NT2/D1 (cell line): ENCODE results near the gene SDCBP2.

Source experiments
- SUZ12 ChIP-seq: IDR thresholded peaks from 2 replicates; pipeline ENCODE4 v1.6.1; 2011; ENCODE audit not compliant: insufficient read length, insufficient read depth; ENCODE audit errors: extremely low read depth
- YY1 ChIP-seq: IDR thresholded peaks from 2 replicates; pipeline ENCODE4 v1.6.1; 2011; ENCODE audit not compliant: insufficient read length, insufficient read depth
- ZNF274 ChIP-seq: IDR thresholded peaks from 2 replicates; pipeline ENCODE4 v1.6.1; 2011; ENCODE audit warnings: mild to moderate bottlenecking, low read depth, low read length

DNA sequence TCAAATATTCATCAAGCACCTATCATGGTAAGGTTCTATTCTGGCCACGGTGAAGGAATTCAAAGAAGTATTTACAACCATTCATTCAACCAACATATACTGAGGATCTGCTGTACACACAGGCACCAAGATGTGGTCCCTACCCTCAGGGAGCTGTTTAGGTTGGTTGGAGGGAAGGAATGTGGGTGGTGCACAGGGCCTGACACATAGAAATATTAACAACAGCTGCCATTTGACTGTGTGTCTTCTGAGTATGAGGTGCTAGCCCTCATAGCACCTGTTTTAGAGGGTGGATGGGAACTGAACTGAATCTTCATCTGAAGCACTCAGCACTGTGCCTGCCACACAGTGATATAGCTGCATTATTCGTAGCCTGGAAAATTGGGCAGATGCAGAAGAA, 55.6 kb downstream of the SDCBP2 start:
- no peak for TF ChIP-seq YY1
- no peak for TF ChIP-seq SUZ12
- no peak for TF ChIP-seq ZNF274
